Upper lobe of left lung (tissue), 4 donors: ENCODE results near the gene HEG1.

ENCODE experiments used
- CTCF ChIP-seq, 6 experiments: fragments of 450-650 bp in 4 of 6; fragments of 200-600 bp in 2 of 6; sonication (generic) in 2 of 6; IDR thresholded peaks; one replicate each; pipeline ENCODE4 v1.5.1; 2016 to 2019; ENCODE audit warnings: antibody characterized with exemption in 6 of 6
- EP300 ChIP-seq, 4 donors: sonication (generic); formaldehyde crosslinking; IDR thresholded peaks; one replicate each; pipeline ENCODE4 v1.5.1; 2017; ENCODE audit warnings: antibody characterized with exemption in 4 of 4, control low read depth in 2 of 4
- POLR2A ChIP-seq, 4 donors: fragments of 450-650 bp; IDR thresholded peaks; one replicate each; pipeline ENCODE4 v1.5.1; 2016 to 2017; ENCODE audit warnings: antibody characterized with exemption in 4 of 4, mild to moderate bottlenecking in 2 of 4
- POLR2AphosphoS5 ChIP-seq, 2 donors: sonication (generic); formaldehyde crosslinking; IDR thresholded peaks; one replicate each; pipeline ENCODE4 v1.5.1; 2017; ENCODE audit warnings: antibody characterized with exemption in 2 of 2

GRCh38 chr3:124935264-124935663, 120.5 kb downstream of the HEG1 start:
- no peak for TF ChIP-seq CTCF (IDR thresholded peaks at IDR 0.05)
- TF ChIP-seq POLR2A (IDR thresholded peaks at IDR 0.05) = no peak
- no peak for TF ChIP-seq POLR2AphosphoS5 (IDR thresholded peaks at IDR 0.05)
- TF ChIP-seq EP300 (IDR thresholded peaks at IDR 0.05) = no peak
